Measurements from ENCODE around the gene CXCL3.
A peak's percentile ranks its signal among the peaks of the same experiment; 100 is the strongest.
"Not testable (repeated sequence)": the region's sequence is repeated elsewhere in the genome, so short reads cannot be mapped to it uniquely, and the experiment has no call there.

Gene CXCL3

GRCh38 chr4:74038425-74039314, at the start of gene CXCL3:
Gene CXCL3 (minus strand): TSS chr4:74038689. CDS start chr4:74038611, 78 bp downstream.
- no peaks in the 10 kb centered on the region for H3K9me3 ChIP-seq (ENCODE audit: low read depth, low read length)
- peak within 1 kb of the TSS; percentile 77 for H3K4me3 ChIP-seq
- no peak within 1 kb of the TSS for H3K27ac ChIP-seq
- no peaks in the 10 kb centered on the region for H3K36me3 ChIP-seq (ENCODE audit: insufficient read depth, low read length)
- TF ChIP-seq EZH2 (IDR thresholded peaks at IDR 0.05): no peak
- TF ChIP-seq POLR2AphosphoS5 (IDR thresholded peaks at IDR 0.05; ENCODE audit: borderline replicate concordance, low read depth, low read length): peak; percentile 52; the same call in 1 of the 2 replicates
- DNase-seq (ENCODE audit: low read depth, low spot score): no peak
- peak within 1 kb of the TSS; percentile 76 for H3K9ac ChIP-seq (ENCODE audit: insufficient read length)

GRCh38 chr4:74087481-74087880, 49.0 kb upstream of the CXCL3 start:
- Histone ChIP-seq H3K4me3 (no peak overlapping the region), H3K9ac (ENCODE audit: insufficient read length) (no peak overlapping the region), H3K36me3 (ENCODE audit: insufficient read depth, low read length) (no peaks in the 10 kb centered on the region), H3K9me3 (ENCODE audit: low read depth, low read length) (no peaks in the 10 kb centered on the region), H3K27ac (no peak overlapping the region)
- TF ChIP-seq POLR2AphosphoS5 (IDR thresholded peaks at IDR 0.05; ENCODE audit: borderline replicate concordance, low read depth, low read length): no peak
- no peak for TF ChIP-seq FOXP2 (optimal IDR thresholded peaks at IDR 0.05; ENCODE audit: control extremely low read depth, extremely low read length, insufficient read depth)
- TF ChIP-seq EZH2 (IDR thresholded peaks at IDR 0.05): no peak
- DNase-seq (ENCODE audit: low read depth, low spot score): no peak

GRCh38 chr4:74085669-74086068, 47.2 kb upstream of the CXCL3 start:
- Histone ChIP-seq H3K27ac (no peak overlapping the region), H3K4me3 (no peak overlapping the region), H3K9me3 (ENCODE audit: low read depth, low read length) (no peaks in the 10 kb centered on the region), H3K9ac (ENCODE audit: insufficient read length) (no peak overlapping the region), H3K36me3 (ENCODE audit: insufficient read depth, low read length) (no peaks in the 10 kb centered on the region)
- DNase-seq (ENCODE audit: low read depth, low spot score): no peak
- TF ChIP-seq EZH2 (IDR thresholded peaks at IDR 0.05) (no peak), FOXP2 (optimal IDR thresholded peaks at IDR 0.05; ENCODE audit: control extremely low read depth, extremely low read length, insufficient read depth) (no peak), POLR2AphosphoS5 (IDR thresholded peaks at IDR 0.05; ENCODE audit: borderline replicate concordance, low read depth, low read length) (no peak)

- Histone ChIP-seq H3K9ac (ENCODE audit: insufficient read length) (no peak overlapping the region), H3K36me3 (ENCODE audit: insufficient read depth, low read length) (no peaks in the 10 kb centered on the region), H3K4me3 (no peak overlapping the region), H3K27ac (no peak overlapping the region), H3K9me3 (ENCODE audit: low read depth, low read length) (no peaks in the 10 kb centered on the region)
- TF ChIP-seq FOXP2 (optimal IDR thresholded peaks at IDR 0.05; ENCODE audit: control extremely low read depth, extremely low read length, insufficient read depth): no peak
- TF ChIP-seq POLR2AphosphoS5 (IDR thresholded peaks at IDR 0.05; ENCODE audit: borderline replicate concordance, low read depth, low read length): no peak
- no peak for TF ChIP-seq EZH2 (IDR thresholded peaks at IDR 0.05)
- no peak for DNase-seq (ENCODE audit: low read depth, low spot score)
These were observed 46.5 kb upstream of the CXCL3 start for GRCh38 chr4:74084984-74085383.

- Histone ChIP-seq H3K4me3 (no peak overlapping the region), H3K36me3 (ENCODE audit: insufficient read depth, low read length) (no peaks in the 10 kb centered on the region), H3K27ac (no peak overlapping the region), H3K9ac (ENCODE audit: insufficient read length) (no peak overlapping the region), H3K9me3 (ENCODE audit: low read depth, low read length) (no peaks in the 10 kb centered on the region)
- DNase-seq (ENCODE audit: low read depth, low spot score): no peak
- TF ChIP-seq POLR2AphosphoS5 (IDR thresholded peaks at IDR 0.05; ENCODE audit: borderline replicate concordance, low read depth, low read length) (no peak), FOXP2 (optimal IDR thresholded peaks at IDR 0.05; ENCODE audit: control extremely low read depth, extremely low read length, insufficient read depth) (no peak), EZH2 (IDR thresholded peaks at IDR 0.05) (no peak)
These were observed 45.1 kb upstream of the CXCL3 start for GRCh38 chr4:74083546-74083945.

- Histone ChIP-seq H3K9me3 (ENCODE audit: low read depth, low read length) (no peaks in the 10 kb centered on the region), H3K27ac (no peak overlapping the region), H3K9ac (ENCODE audit: insufficient read length) (no peak overlapping the region), H3K36me3 (ENCODE audit: insufficient read depth, low read length) (no peaks in the 10 kb centered on the region), H3K4me3 (no peak overlapping the region)
- TF ChIP-seq EZH2 (IDR thresholded peaks at IDR 0.05) (no peak), FOXP2 (optimal IDR thresholded peaks at IDR 0.05; ENCODE audit: control extremely low read depth, extremely low read length, insufficient read depth) (no peak), POLR2AphosphoS5 (IDR thresholded peaks at IDR 0.05; ENCODE audit: borderline replicate concordance, low read depth, low read length) (no peak)
- DNase-seq (ENCODE audit: low read depth, low spot score): no peak
These were observed 42.5 kb upstream of the CXCL3 start for GRCh38 chr4:74081035-74081434.

GRCh38 chr4:74080351-74080750, 41.9 kb upstream of the CXCL3 start:
- not testable (repeated sequence) for H3K4me3 ChIP-seq; DNase-seq (ENCODE audit: low read depth, low spot score); H3K27ac ChIP-seq; H3K36me3 ChIP-seq (ENCODE audit: insufficient read depth, low read length); H3K9ac ChIP-seq (ENCODE audit: insufficient read length); H3K9me3 ChIP-seq (ENCODE audit: low read depth, low read length)

- not testable (repeated sequence) for H3K9ac ChIP-seq (ENCODE audit: insufficient read length)
These were observed 40.5 kb upstream of the CXCL3 start for GRCh38 chr4:74079024-74079423.

GRCh38 chr4:74073358-74073757, 34.9 kb upstream of the CXCL3 start:
- Histone ChIP-seq H3K9me3 (ENCODE audit: low read depth, low read length) (no peaks in the 10 kb centered on the region), H3K27ac (no peak overlapping the region), H3K36me3 (ENCODE audit: insufficient read depth, low read length) (no peaks in the 10 kb centered on the region), H3K9ac (ENCODE audit: insufficient read length) (no peak overlapping the region), H3K4me3 (no peak overlapping the region)
- no peak for DNase-seq (ENCODE audit: low read depth, low spot score)
- TF ChIP-seq POLR2AphosphoS5 (IDR thresholded peaks at IDR 0.05; ENCODE audit: borderline replicate concordance, low read depth, low read length) (no peak), EZH2 (IDR thresholded peaks at IDR 0.05) (no peak), FOXP2 (optimal IDR thresholded peaks at IDR 0.05; ENCODE audit: control extremely low read depth, extremely low read length, insufficient read depth) (no peak)

More at GRCh38 chr4:74079024-74079423, 40.5 kb upstream of the CXCL3 start:
- H3K36me3 ChIP-seq (ENCODE audit: insufficient read depth, low read length); H3K27ac ChIP-seq; DNase-seq (ENCODE audit: low read depth, low spot score); H3K4me3 ChIP-seq; H3K9me3 ChIP-seq (ENCODE audit: low read depth, low read length): not testable (repeated sequence)
